CD4-positive, alpha-beta memory T cell (primary cell): ENCODE data around the gene CABLES1. TPM values are rescaled to one million over a fixed set of nuclear protein-coding genes. Genes with fewer than 3 reads are reported as not detected.

Experiments
- CTCF ChIA-PET: fragments of 350-600 bp; sonication (Branson Sonifier 250); formaldehyde crosslinking; loops from one replicate; lab custom pipeline; 2021; ENCODE audit warnings: inconsistent platforms; ENCODE audit not compliant: partially characterized antibody; lab: Charles Lee
- POLR2A ChIA-PET: fragments of 350-600 bp; sonication (Branson Sonifier 250); formaldehyde crosslinking; loops from one replicate; lab custom pipeline; 2021; ENCODE audit not compliant: partially characterized antibody; lab: Charles Lee
- DNase-seq, 5 donors: peaks; one replicate each; pipeline versions ENCODE4 v3.0.0 to v3.0.0-alpha.2; 2020 to 2022; ENCODE audit warnings: mixed read lengths in 1 of 5
- H3K27ac ChIP-seq: one replicate; pipeline ENCODE4 v1.7.0; 2013; ENCODE audit warnings: low read depth, low read length
- H3K27me3 ChIP-seq: 2 replicates; pipeline ENCODE4 v1.7.0; 2013; ENCODE audit warnings: mild to moderate bottlenecking, low read length, moderate library complexity; ENCODE audit not compliant: insufficient read depth
- H3K36me3 ChIP-seq: 2 replicates; pipeline ENCODE4 v1.7.0; 2013; ENCODE audit warnings: mild to moderate bottlenecking, low read length, moderate library complexity; ENCODE audit not compliant: insufficient read depth
- H3K4me1 ChIP-seq: 2 replicates; pipeline ENCODE4 v1.7.0; 2013; ENCODE audit warnings: mild to moderate bottlenecking, low read length, moderate library complexity; ENCODE audit not compliant: insufficient read depth
- H3K4me3 ChIP-seq, 2 donors: one replicate each; pipeline ENCODE4 v1.7.0; 2013; ENCODE audit warnings: low read length in 2 of 2, mild to moderate bottlenecking in 1 of 2
- H3K9me3 ChIP-seq, 2 donors: one replicate each; pipeline ENCODE4 v1.7.0; 2013; ENCODE audit warnings: low read length in 2 of 2, control low read depth in 1 of 2; ENCODE audit not compliant: control insufficient read depth in 1 of 2
- H3K27ac Mint-ChIP-seq, 7 donors: one replicate each; pipeline ENCODE4 v1.8.0; 2020 to 2021; ENCODE audit warnings: mixed read lengths in 7 of 7, mild to moderate bottlenecking in 6 of 7, inconsistent platforms in 3 of 7, moderate library complexity in 3 of 7
- H3K27me3 Mint-ChIP-seq, 2 donors: one replicate each; pipeline ENCODE4 v1.8.0; 2020 to 2021; ENCODE audit warnings: mixed read lengths in 2 of 2
- H3K36me3 Mint-ChIP-seq, 2 donors: one replicate each; pipeline ENCODE4 v1.8.0; 2020 to 2021; ENCODE audit warnings: mixed read lengths in 2 of 2, inconsistent platforms in 1 of 2, mild to moderate bottlenecking in 1 of 2
- H3K4me1 Mint-ChIP-seq, 4 donors: one replicate each; pipeline ENCODE4 v1.8.0; 2020 to 2021; ENCODE audit warnings: mixed read lengths in 4 of 4, mild to moderate bottlenecking in 1 of 4
- H3K4me3 Mint-ChIP-seq, 8 donors: one replicate each; pipeline ENCODE4 v1.8.0; 2020 to 2021; ENCODE audit warnings: mixed read lengths in 8 of 8, mild to moderate bottlenecking in 7 of 8, moderate library complexity in 6 of 8, inconsistent platforms in 3 of 8
- H3K9me3 Mint-ChIP-seq, 8 donors: one replicate each; pipeline ENCODE4 v1.8.0; 2020 to 2021; ENCODE audit warnings: mixed read lengths in 8 of 8, mild to moderate bottlenecking in 5 of 8, inconsistent platforms in 3 of 8, moderate library complexity in 1 of 8
- intact Hi-C: fragments of 100-400 bp; cut with micrococcal nuclease; formaldehyde crosslinking; loops from one replicate; pipeline ENCODE4 v1.15.1; 2023
- polyA plus RNA-seq, 2 donors: library from polyadenylated mRNA; unstranded; fragments of 300-500 nt; fragmentation: Illumina TruSeq; gene quantifications; one replicate each; pipeline ENCODE4 v1.2.3, GENCODE V29; 2021
- total RNA-seq, 2 experiments: library from RNA; stranded (reverse); gene quantifications; one replicate each; pipeline ENCODE4 v1.2.3, GENCODE V29; 2021

The CABLES1 gene
- total and polyA plus RNA-seq, 4 experiments from 2014 or later: 0.15 TPM; not detected in 3

DNA sequence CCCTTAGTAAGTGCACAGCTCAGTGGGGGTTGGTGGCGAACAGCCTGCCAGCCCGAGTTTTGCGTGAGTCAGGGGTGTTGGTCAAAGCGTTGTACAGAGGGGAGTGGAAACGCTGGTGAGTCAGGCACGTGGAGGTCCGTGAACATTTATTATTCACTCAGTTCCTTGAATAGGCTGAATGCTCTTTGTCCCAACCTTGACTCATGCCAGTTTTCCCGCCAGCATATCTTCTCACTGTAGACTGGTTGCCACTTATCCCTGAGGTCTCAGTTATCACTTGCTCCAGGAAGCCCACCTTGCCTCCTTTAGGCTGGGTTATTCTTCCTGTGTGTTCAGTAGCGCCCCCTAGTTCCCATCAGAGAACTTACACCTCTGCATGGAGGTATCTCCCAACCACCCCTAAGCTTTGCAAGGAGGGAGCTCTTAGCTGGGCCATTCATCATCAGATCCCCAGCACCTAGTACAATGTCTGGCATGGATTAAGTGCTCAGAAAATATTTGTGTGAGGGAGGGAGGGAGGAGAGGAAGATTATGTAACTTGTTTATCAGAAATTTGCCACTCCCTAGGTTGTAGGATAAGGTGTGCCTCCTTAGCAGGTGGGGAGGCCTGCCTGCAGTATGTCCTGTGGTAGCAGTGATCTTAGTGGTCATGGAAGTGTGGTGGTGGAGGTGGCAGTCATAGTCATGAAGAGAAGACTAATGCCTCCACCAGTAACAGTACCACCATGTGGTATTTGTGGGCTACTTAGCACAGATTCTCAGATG lies 72.1 kb downstream of the CABLES1 start:
- no peak for DNase-seq
- intact Hi-C loops: no loop called here
- Mint-ChIP-seq H3K27ac (no peak overlapping the region), H3K9me3 (peaks cover 0 to 7% (median 0%) of the 10 kb centered on the region in 8 donors), H3K4me1 (peaks cover 0 to 5% (median 3%) of the 10 kb centered on the region in 4 donors), H3K27me3 (peaks cover 3 to 15% of the 10 kb centered on the region in 2 donors), H3K36me3 (no peaks in the 10 kb centered on the region), H3K4me3 (no peak overlapping the region)
- Histone ChIP-seq H3K36me3 (no peaks in the 10 kb centered on the region), H3K27ac (no peak overlapping the region), H3K9me3 (no peaks in the 10 kb centered on the region), H3K4me1 (no peaks in the 10 kb centered on the region), H3K27me3 (no peaks in the 10 kb centered on the region), H3K4me3 (no peak overlapping the region)
- CTCF ChIA-PET: no interaction called here
- POLR2A ChIA-PET: interaction anchor here (0.7 kb wide), 1 partner anchor 10 kb away, joined by 4 read pairs; no protein-coding TSS in a partner anchor

DNA sequence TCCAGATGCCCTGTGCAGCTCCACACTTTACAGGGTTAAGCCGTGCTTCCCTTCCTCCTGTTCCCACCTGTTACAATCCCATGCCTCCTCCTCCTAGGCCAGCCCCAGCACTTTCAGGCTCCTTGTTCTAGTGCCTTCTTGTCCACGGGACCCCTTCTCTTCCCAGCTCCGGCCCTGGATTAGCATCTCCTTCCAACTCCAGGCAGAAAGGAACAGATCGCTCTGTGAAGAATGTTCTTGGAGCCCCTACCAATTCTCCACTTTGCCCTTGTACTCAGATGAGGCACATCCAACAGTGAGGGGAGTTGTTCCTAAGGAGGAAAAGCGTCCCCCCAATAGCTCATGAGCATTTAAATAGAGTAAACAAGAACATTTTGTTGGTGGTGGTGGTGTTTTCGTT lies 72.7 kb downstream of the CABLES1 start:
- peaks cover 0 to 3% (median 2%) of the 10 kb centered on the region in 4 donors for H3K4me1 Mint-ChIP-seq
- H3K4me3 ChIP-seq: no peak overlapping the region
- H3K4me3 Mint-ChIP-seq: no peak overlapping the region
- ChIA-PET CTCF (no interaction called here), POLR2A (interaction anchor here (0.7 kb wide), 1 partner anchor 11 kb away, joined by 4 read pairs; no protein-coding TSS in a partner anchor)
- no peak overlapping the region for H3K27ac Mint-ChIP-seq
- no peaks in the 10 kb centered on the region for H3K9me3 ChIP-seq
- H3K9me3 Mint-ChIP-seq: peaks cover 0 to 6% (median 0%) of the 10 kb centered on the region in 8 donors
- H3K4me1 ChIP-seq: no peaks in the 10 kb centered on the region
- no peaks in the 10 kb centered on the region for H3K36me3 ChIP-seq
- no peak for DNase-seq
- H3K27ac ChIP-seq: no peak overlapping the region
- intact Hi-C loops: no loop called here
- no peaks in the 10 kb centered on the region for H3K27me3 ChIP-seq
- peaks cover 3 to 14% of the 10 kb centered on the region in 2 donors for H3K27me3 Mint-ChIP-seq
- H3K36me3 Mint-ChIP-seq: no peaks in the 10 kb centered on the region

DNA sequence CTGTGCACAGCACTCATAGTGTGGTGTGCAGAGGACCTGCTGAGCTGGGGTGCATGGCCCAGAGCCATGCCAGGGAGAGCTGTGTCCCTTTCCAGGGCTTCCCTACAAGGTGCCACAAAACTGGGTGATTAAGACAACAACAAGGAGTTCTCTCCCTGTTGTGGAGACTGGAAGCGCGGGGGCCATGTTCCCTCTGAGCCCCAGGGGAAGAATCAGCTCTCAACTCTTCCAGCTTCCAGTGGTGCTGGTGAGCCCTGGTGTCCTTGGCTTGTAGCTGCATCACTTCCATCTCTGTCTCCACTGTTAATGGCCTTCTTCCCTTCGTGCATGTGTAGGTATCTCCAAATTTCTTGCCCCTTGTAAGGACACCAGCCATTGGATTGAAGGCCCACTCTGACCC lies 73.3 kb downstream of the CABLES1 start:
- Histone ChIP-seq H3K4me1 (no peaks in the 10 kb centered on the region), H3K4me3 (no peak overlapping the region), H3K9me3 (no peaks in the 10 kb centered on the region), H3K27me3 (no peaks in the 10 kb centered on the region), H3K27ac (no peak overlapping the region), H3K36me3 (no peaks in the 10 kb centered on the region)
- intact Hi-C loops: no loop called here
- H3K4me1 Mint-ChIP-seq: no peaks in the 10 kb centered on the region
- peaks cover 1 to 14% of the 10 kb centered on the region in 2 donors for H3K27me3 Mint-ChIP-seq
- no peaks in the 10 kb centered on the region for H3K36me3 Mint-ChIP-seq
- H3K9me3 Mint-ChIP-seq: peaks cover 0 to 4% (median 0%) of the 10 kb centered on the region in 8 donors
- ChIA-PET CTCF (no interaction called here), POLR2A (no interaction called here)
- H3K27ac Mint-ChIP-seq: no peak overlapping the region
- no peak overlapping the region for H3K4me3 Mint-ChIP-seq
- DNase-seq: no peak

DNA sequence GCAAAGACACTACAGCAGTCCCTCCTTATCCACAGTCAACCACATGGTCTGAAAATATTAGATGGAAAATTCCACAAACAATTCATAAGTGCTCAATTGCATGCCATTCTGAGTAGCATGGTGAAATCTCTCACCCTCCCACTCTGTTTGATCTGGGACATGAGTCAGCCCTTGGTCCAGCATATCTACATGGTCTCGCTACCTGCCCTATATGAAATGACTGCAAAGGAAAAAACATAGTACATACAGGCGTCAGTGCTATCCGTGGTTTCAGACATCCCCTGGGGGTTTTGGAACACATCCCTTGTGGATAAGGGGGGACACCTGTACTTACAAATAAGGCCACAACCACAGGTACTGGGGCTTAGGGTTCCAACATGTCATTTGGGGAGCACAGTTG lies 73.7 kb downstream of the CABLES1 start:
- H3K4me3 Mint-ChIP-seq: no peak overlapping the region
- H3K9me3 Mint-ChIP-seq: peaks cover 0 to 4% (median 0%) of the 10 kb centered on the region in 8 donors
- Histone ChIP-seq H3K4me1 (no peaks in the 10 kb centered on the region), H3K36me3 (no peaks in the 10 kb centered on the region), H3K4me3 (no peak overlapping the region), H3K9me3 (no peaks in the 10 kb centered on the region), H3K27me3 (no peaks in the 10 kb centered on the region), H3K27ac (no peak overlapping the region)
- no peaks in the 10 kb centered on the region for H3K4me1 Mint-ChIP-seq
- no peak overlapping the region for H3K27ac Mint-ChIP-seq
- POLR2A ChIA-PET: no interaction called here
- no peaks in the 10 kb centered on the region for H3K36me3 Mint-ChIP-seq
- DNase-seq: no peak
- CTCF ChIA-PET: no interaction called here
- H3K27me3 Mint-ChIP-seq: peaks cover 1 to 14% of the 10 kb centered on the region in 2 donors
- intact Hi-C loops: no loop called here

DNA sequence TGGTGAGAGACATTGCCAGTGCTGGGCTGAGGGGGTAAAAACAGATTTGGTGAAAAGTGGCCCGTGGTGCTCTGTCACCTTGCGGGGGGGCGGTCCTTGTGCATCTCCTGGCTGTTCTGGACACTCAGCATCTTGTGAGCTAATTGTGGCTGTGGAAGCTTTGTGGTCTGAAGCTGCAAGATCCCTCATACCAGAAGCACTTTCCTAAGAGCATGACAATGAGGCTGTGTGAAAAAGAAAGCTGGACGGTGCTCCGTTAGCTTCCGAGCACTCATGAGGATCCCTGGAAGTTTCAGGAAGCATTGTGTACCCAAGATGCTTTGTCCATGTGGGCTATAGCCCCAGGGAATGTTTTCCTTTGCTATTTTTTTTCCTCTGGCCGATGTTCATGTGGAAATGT lies 74.5 kb downstream of the CABLES1 start:
- H3K4me1 ChIP-seq: no peaks in the 10 kb centered on the region
- Mint-ChIP-seq H3K36me3 (no peaks in the 10 kb centered on the region), H3K27ac (no peak overlapping the region), H3K27me3 (peaks cover 1 to 14% of the 10 kb centered on the region in 2 donors), H3K4me1 (no peaks in the 10 kb centered on the region), H3K4me3 (no peak overlapping the region), H3K9me3 (peaks cover 0 to 4% (median 0%) of the 10 kb centered on the region in 8 donors)
- POLR2A ChIA-PET: no interaction called here
- CTCF ChIA-PET: no interaction called here
- no peak overlapping the region for H3K4me3 ChIP-seq
- H3K27me3 ChIP-seq: no peaks in the 10 kb centered on the region
- H3K9me3 ChIP-seq: no peaks in the 10 kb centered on the region
- DNase-seq: no peak
- H3K36me3 ChIP-seq: no peaks in the 10 kb centered on the region
- intact Hi-C loops: no loop called here
- H3K27ac ChIP-seq: no peak overlapping the region

DNA sequence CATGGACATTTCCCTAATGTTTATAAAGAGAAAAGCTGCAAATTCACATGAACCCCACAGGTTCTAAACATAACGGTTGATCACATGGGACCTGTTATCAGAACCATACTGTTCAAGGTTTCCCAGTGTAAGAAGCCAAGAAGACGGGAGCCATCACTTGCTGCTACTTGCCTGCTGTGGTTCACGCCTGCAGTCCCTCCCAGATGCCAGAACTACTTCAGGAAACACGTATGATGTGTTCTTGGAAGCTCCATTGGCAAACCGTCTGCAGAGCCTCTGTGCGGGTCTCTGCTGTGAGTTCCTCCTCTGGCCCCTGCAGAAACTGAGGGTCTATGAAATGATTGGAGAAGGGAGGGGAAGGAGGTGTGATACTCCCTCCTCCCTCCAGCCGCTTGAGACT lies 75.2 kb downstream of the CABLES1 start:
- H3K27ac ChIP-seq: no peak overlapping the region
- no peak overlapping the region for H3K4me3 Mint-ChIP-seq
- no peaks in the 10 kb centered on the region for H3K4me1 Mint-ChIP-seq
- no peaks in the 10 kb centered on the region for H3K9me3 ChIP-seq
- peaks cover 1 to 12% of the 10 kb centered on the region in 2 donors for H3K27me3 Mint-ChIP-seq
- POLR2A ChIA-PET: no interaction called here
- H3K4me1 ChIP-seq: no peaks in the 10 kb centered on the region
- intact Hi-C loops: no loop called here
- CTCF ChIA-PET: no interaction called here
- H3K9me3 Mint-ChIP-seq: peaks cover 0 to 4% (median 0%) of the 10 kb centered on the region in 8 donors
- no peak for DNase-seq
- H3K27me3 ChIP-seq: no peaks in the 10 kb centered on the region
- H3K4me3 ChIP-seq: no peak overlapping the region
- peak overlapping the region in 1 of 7 donors; percentile 31 for H3K27ac Mint-ChIP-seq
- H3K36me3 ChIP-seq: no peaks in the 10 kb centered on the region
- no peaks in the 10 kb centered on the region for H3K36me3 Mint-ChIP-seq

DNA sequence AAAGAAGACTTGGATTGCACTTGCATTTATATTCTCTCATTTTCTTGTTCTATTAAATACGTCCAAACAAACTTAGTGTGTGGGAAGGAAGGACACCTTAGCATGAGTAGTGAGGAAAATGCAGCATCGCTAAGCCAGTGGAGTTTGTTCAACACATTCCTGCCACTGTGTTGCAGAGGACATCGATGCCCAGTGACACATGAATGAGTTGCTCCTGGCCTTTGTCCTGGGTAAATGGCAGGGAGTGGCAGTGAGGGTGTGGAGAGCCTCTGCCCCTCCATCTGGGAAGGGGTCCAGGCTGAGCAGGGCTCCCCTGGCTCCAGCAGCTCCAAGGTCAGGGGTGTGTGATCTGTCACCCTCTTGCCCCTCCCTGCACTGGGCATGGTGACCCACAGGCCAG lies 75.9 kb downstream of the CABLES1 start:
- ChIA-PET POLR2A (no interaction called here), CTCF (no interaction called here)
- DNase-seq: no peak
- H3K27ac Mint-ChIP-seq: no peak overlapping the region
- no peaks in the 10 kb centered on the region for H3K27me3 ChIP-seq
- no peaks in the 10 kb centered on the region for H3K4me1 Mint-ChIP-seq
- no peaks in the 10 kb centered on the region for H3K4me1 ChIP-seq
- no peaks in the 10 kb centered on the region for H3K36me3 ChIP-seq
- no peak overlapping the region for H3K27ac ChIP-seq
- no peaks in the 10 kb centered on the region for H3K9me3 ChIP-seq
- no peak overlapping the region for H3K4me3 Mint-ChIP-seq
- intact Hi-C loops: no loop called here
- H3K4me3 ChIP-seq: no peak overlapping the region
- peaks cover 1 to 12% of the 10 kb centered on the region in 2 donors for H3K27me3 Mint-ChIP-seq
- H3K9me3 Mint-ChIP-seq: peaks cover 0 to 4% (median 0%) of the 10 kb centered on the region in 8 donors
- H3K36me3 Mint-ChIP-seq: no peaks in the 10 kb centered on the region
